Panc1 (cell line): Measurements from ENCODE around the gene RBMS1. TPM values are rescaled to one million over a fixed set of nuclear protein-coding genes. Genes with fewer than 3 reads are reported as not detected.
"Not testable (repeated sequence)": the region's sequence is repeated elsewhere in the genome, so short reads cannot be mapped to it uniquely, and the experiment has no call there.

Experiments used
- ATAC-seq: fragments of 200-7000 bp; cut with Tn5 transposase; 2 replicates; pipeline ENCODE4 v1.9.1; 2020; ENCODE audit warnings: mild to moderate bottlenecking, moderate library complexity
- BruUV-seq: library from RNA; stranded (reverse); fragments of 400-500 nt; replicated peaks from 2 replicates; lab custom pipeline; 2021; lab: Mats Ljungman, UMichigan
- CTCF ChIA-PET: fragments of 300-600 bp; sonication (Branson Sonifier 250); formaldehyde crosslinking; loops from one replicate; lab custom pipeline; 2022; ENCODE audit warnings: antibody characterized with exemption; lab: Charles Lee
- POLR2A ChIA-PET: fragments of 300-600 bp; sonication (Branson Sonifier 250); formaldehyde crosslinking; loops from one replicate; lab custom pipeline; 2022; ENCODE audit warnings: antibody characterized with exemption; lab: Charles Lee
- DNase-seq: peaks from one replicate; pipeline ENCODE4 v3.0.0-alpha.2; 2010; ENCODE audit warnings: low read depth, low spot score
- H3K27ac ChIP-seq: 2 replicates; pipeline ENCODE4 v1.5.1; 2011; ENCODE audit warnings: mild to moderate bottlenecking, low read length, inconsistent platforms
- H3K27me3 ChIP-seq: fragments of 200-500 bp; sonication (Bioruptor generic); 2 replicates; pipeline ENCODE4 v1.6.0; 2014; ENCODE audit warnings: low read length, inconsistent platforms; ENCODE audit not compliant: control insufficient read depth, insufficient read depth
- H3K36me3 ChIP-seq: fragments of 200-500 bp; sonication (Bioruptor generic); 2 replicates; pipeline ENCODE4 v1.5.1; 2014; ENCODE audit warnings: inconsistent platforms, mild to moderate bottlenecking, low read length, moderate library complexity; ENCODE audit not compliant: control insufficient read depth, insufficient read depth
- H3K4me1 ChIP-seq: 2 replicates; pipeline ENCODE4 v1.5.1; 2011; ENCODE audit warnings: inconsistent platforms, mild to moderate bottlenecking, low read length, moderate library complexity; ENCODE audit not compliant: control insufficient read depth, insufficient read depth
- H3K4me3 ChIP-seq, 2 experiments: 2 replicates each; pipeline ENCODE4 v1.5.1; 2011 to 2012; ENCODE audit warnings: low read depth in 2 of 2, low read length in 2 of 2, mild to moderate bottlenecking in 2 of 2, inconsistent platforms in 1 of 2, moderate library complexity in 1 of 2
- H3K9me3 ChIP-seq: fragments of 200-500 bp; sonication (Bioruptor generic); 2 replicates; pipeline ENCODE4 v1.5.1; 2014; ENCODE audit warnings: low read depth, mild to moderate bottlenecking, inconsistent platforms, low read length, moderate library complexity; ENCODE audit not compliant: control insufficient read depth, insufficient read depth
- POLR2AphosphoS5 ChIP-seq: IDR thresholded peaks from 2 replicates; pipeline ENCODE4 v1.6.1; 2012; ENCODE audit warnings: mild to moderate bottlenecking, low read depth, low read length, moderate library complexity
- REST ChIP-seq, 2 experiments: IDR thresholded peaks; 2 replicates each; pipeline ENCODE4 v1.6.1; 2011 to 2012; ENCODE audit warnings: low read depth in 2 of 2, control low read depth in 1 of 2, low read length in 1 of 2, mild to moderate bottlenecking in 1 of 2, moderate library complexity in 1 of 2; ENCODE audit not compliant: insufficient read depth in 1 of 2
- SIN3A ChIP-seq: IDR thresholded peaks from 2 replicates; pipeline ENCODE4 v1.6.1; 2012; ENCODE audit warnings: low read depth, mild to moderate bottlenecking, low read length, moderate library complexity, borderline replicate concordance; ENCODE audit not compliant: insufficient read depth
- TCF7L2 ChIP-seq: IDR thresholded peaks from 2 replicates; pipeline ENCODE4 v1.6.1; 2011; ENCODE audit warnings: mild to moderate bottlenecking, low read depth, low read length, inconsistent platforms
- in situ Hi-C: cut with HindIII; loops from 2 replicates; pipeline ENCODE4 v1.10.0; 2016; ENCODE audit warnings: low sequenced_read_pairs, low pct_unique_long_range_greater_than_20kb
- intact Hi-C: fragments of 100-400 bp; cut with micrococcal nuclease; formaldehyde crosslinking; loops from one replicate; pipeline ENCODE4 v1.10.0; 2022; ENCODE audit not compliant: unreplicated experiment
- total RNA-seq: library from RNA; stranded (reverse); gene quantifications from one replicate; pipeline ENCODE4 v1.2.1, GENCODE V29; 2021; ENCODE audit not compliant: unreplicated experiment
- TF ChIP-seq, protein P1 (sequence below): fragments of 450-650 bp; IDR thresholded peaks from 2 replicates; pipeline ENCODE4 v1.5.1; 2017; ENCODE audit warnings: mild to moderate bottlenecking

The RBMS1 gene
- total RNA-seq, 1 experiment from 2014 or later, result 67.0 TPM

DNA sequence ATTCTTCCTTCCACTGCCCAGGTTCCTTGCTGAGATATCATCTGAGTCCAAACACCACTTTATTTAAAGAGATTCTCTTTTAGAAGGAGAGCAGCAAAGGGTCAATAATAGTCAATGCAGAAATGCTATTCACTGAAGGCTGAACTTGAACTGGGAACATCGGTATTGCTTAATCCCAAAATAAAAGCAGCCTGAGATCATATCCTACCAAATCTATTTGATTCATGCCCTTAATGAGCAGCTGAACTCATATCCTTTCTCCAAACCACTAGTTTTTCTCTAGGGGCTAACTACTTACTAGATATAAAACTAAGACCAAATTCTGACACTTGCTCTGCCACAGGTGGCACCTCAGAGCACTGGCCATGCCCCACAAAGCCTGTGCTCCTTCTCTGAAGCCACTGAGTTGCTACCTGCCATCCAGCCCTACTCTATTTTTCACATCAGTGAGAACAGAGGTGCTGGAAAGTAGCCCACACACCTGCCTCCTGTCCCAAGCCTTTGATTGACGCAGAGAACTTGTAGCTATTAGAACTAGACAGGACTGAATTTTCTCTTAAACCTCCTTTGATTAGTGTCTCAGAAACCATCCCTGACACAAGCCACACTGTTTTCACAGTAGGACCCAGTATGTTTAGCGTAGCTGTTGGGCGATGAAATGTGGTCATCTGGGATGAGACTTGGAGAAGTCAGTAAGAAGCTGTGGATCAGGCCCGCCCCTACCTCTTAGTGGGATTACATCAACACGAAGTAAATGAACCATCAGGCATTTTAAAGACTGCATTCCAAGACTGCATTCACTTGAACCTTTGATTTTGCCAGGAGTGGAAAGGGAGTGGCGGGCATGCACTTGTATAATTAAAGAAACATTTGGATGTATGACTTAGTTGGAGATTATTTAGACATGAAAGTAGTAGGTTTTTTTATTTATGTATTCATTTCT is 124.3 kb downstream of the RBMS1 start:
- no peaks in the 10 kb centered on the region; the same call in none of the 2 replicates for H3K36me3 ChIP-seq
- no TSS peak for BruUV-seq
- peaks cover 26% of the 10 kb centered on the region for H3K4me1 ChIP-seq
- no peak overlapping the region for H3K27ac ChIP-seq
- ChIA-PET CTCF (no interaction called here), POLR2A (no interaction called here)
- no peaks in the 10 kb centered on the region for H3K27me3 ChIP-seq
- TF ChIP-seq SIN3A, result no peak
- no peak for TF ChIP-seq REST (IDR thresholded peaks at IDR 0.05; ENCODE audit: insufficient read depth in 1 of 2, low read depth in 2 of 2, low read length in 1 of 2)
- no peak for TF ChIP-seq TCF7L2
- TF ChIP-seq, protein P1, sequence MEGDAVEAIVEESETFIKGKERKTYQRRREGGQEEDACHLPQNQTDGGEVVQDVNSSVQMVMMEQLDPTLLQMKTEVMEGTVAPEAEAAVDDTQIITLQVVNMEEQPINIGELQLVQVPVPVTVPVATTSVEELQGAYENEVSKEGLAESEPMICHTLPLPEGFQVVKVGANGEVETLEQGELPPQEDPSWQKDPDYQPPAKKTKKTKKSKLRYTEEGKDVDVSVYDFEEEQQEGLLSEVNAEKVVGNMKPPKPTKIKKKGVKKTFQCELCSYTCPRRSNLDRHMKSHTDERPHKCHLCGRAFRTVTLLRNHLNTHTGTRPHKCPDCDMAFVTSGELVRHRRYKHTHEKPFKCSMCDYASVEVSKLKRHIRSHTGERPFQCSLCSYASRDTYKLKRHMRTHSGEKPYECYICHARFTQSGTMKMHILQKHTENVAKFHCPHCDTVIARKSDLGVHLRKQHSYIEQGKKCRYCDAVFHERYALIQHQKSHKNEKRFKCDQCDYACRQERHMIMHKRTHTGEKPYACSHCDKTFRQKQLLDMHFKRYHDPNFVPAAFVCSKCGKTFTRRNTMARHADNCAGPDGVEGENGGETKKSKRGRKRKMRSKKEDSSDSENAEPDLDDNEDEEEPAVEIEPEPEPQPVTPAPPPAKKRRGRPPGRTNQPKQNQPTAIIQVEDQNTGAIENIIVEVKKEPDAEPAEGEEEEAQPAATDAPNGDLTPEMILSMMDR, result no peak
- TF ChIP-seq POLR2AphosphoS5, result no peak
- ATAC-seq, result no peak
- H3K9me3 ChIP-seq, result no peaks in the 10 kb centered on the region
- DNase-seq, result no peak
- intact Hi-C loops, result no loop called here
- in situ Hi-C loops, result no loop called here
- H3K4me3 ChIP-seq, result no peak overlapping the region

DNA sequence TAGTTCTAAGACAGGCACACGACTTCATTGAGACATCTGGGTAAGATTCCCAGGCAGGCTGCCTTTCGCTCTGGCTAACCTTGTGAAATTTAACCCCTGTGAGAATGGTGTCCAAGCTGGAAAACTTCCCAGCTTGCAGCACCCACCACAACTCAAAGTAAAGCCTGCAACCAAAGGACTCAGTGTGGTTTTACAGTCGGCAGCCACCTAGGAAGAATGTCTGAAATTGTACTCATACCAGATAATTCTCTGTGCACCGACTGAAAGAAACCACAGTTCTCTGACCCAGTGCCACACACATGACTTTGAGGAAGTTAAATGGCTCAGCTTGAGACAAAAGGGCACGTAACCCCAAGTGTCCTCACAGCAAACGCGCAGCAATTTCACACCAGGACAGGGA is 125.7 kb downstream of the RBMS1 start:
- BruUV-seq, result no TSS peak
- TF ChIP-seq, protein P1, result no peak
- TF ChIP-seq TCF7L2 (no peak), POLR2AphosphoS5 (no peak), REST (IDR thresholded peaks at IDR 0.05; ENCODE audit: insufficient read depth in 1 of 2, low read depth in 2 of 2, low read length in 1 of 2) (no peak), SIN3A (no peak)
- no peaks in the 10 kb centered on the region for H3K27me3 ChIP-seq
- 0 out of 2 replicates have a peak, but pooled peaks have one; percentile 17 for ATAC-seq
- no peaks in the 10 kb centered on the region for H3K9me3 ChIP-seq
- CTCF ChIA-PET, result no interaction called here
- no peak for DNase-seq
- H3K4me3 ChIP-seq, result no peak overlapping the region
- intact Hi-C loops (no loop called here), in situ Hi-C loops (no loop called here)
- H3K27ac ChIP-seq, result no peak overlapping the region
- H3K36me3 ChIP-seq, result no peaks in the 10 kb centered on the region; the same call in none of the 2 replicates
- POLR2A ChIA-PET, result no interaction called here
- peaks cover 21% of the 10 kb centered on the region for H3K4me1 ChIP-seq

- BruUV-seq, H3K27me3 ChIP-seq, intact Hi-C loops, H3K36me3 ChIP-seq, CTCF ChIA-PET, POLR2A ChIA-PET, H3K9me3 ChIP-seq, H3K4me3 ChIP-seq, in situ Hi-C loops, ATAC-seq, DNase-seq, H3K27ac ChIP-seq: not testable (repeated sequence)
- H3K4me1 ChIP-seq, result peaks cover 15% of the 10 kb centered on the region; the same call in 1 of the 2 replicates
Measured at GRCh38 chr2:160367139-160367538, 126.5 kb downstream of the RBMS1 start.
